NCI-H146 (cell line): ENCODE data around the gene TMCC1.
"Not testable (repeated sequence)": the region's sequence is repeated elsewhere in the genome, so short reads cannot be mapped to it uniquely, and the experiment has no call there.

Experiments used
- DNase-seq: peaks from one replicate; lab custom pipeline; 2025; lab: John Stamatoyannopoulos, UW

Gene TMCC1

DNA sequence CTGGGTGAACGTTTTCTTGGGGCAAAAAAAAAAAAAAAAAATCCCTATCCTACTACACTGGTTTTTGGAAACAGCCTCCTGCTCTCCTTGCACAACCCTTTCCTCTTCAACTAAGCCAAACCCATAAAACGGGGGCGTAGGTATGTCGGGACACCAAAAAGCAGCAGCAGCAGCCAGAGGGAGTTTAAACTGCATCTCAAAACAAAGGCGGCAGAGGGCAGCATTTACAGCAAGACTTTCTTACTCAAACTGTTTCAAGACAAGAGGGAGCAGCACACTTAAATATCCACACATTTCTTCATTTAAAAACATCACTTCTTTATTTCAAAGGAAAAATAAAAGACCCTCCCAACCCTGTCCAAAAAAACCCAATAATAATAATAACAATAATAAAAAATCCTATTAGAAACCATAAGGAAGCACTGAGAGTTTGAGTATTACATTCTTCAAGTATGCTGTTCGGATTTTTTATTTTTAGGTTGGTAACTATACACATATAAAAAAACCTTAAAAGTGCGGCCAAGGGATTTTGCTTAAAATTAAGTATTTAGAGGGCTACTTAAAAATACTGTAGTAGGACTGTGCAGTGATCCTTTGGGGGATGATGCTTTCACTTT lies 243.1 kb downstream of the TMCC1 start:
- DNase-seq: peak; percentile 21

- DNase-seq: no peak
Observed at GRCh38 chr3:129648391-129648790, 245.1 kb downstream of the TMCC1 start.

- DNase-seq: no peak
Observed at GRCh38 chr3:129645286-129645685, 248.2 kb downstream of the TMCC1 start.

- no peak for DNase-seq
Observed at GRCh38 chr3:129644836-129645235, 248.7 kb downstream of the TMCC1 start.

DNA sequence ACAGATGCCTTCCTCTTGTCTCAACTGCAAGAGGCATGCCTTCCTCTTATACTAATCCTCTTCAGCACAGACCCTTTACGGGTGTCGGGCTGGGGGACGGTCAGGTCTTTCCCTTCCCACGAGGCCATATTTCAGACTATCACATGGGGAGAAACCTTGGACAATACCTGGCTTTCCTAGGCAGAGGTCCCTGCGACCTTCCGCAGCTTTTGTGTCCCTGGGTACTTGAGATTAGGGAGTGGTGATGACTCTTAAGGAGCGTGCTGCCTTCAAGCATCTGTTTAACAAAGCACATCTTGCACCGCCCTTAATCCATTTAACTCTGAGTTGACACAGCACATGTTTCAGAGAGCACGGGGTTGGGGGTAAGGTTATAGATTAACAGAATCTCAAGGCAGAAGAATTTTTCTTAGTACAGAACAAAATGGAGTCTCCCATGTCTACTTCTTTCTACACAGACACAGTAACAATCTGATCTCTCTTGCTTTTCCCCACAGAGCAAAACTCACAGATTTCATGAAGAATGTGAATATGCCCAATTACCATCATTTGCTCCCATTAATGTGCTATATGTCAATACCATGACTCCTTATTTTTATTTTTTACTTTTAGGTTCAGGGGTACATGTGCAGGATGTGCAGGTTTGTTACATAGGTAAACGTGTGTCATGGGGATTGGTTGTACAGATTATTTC lies 251.8 kb downstream of the TMCC1 start:
- not testable (repeated sequence) for DNase-seq

GRCh38 chr3:129640985-129641384 lies 252.5 kb downstream of the TMCC1 start:
- DNase-seq: not testable (repeated sequence)

DNA sequence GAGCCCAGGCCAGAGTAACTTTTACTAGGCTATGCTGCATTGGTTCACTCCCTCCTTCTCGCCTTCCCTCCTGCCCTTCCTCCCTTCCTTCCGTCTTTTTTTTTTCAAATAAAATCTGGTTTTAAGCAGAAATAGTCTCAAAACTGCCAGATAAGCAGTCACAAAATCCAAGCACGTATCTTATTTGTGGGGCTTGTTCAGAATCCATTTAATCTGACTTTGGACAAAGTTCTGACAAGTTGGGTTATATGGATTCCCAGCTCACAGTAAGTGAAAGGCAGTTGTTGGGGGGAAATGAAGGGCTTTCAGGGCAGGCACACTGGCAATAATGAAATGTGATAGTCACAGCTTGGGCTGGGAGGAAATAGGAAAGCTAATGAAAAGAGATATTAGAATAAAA lies 255.0 kb downstream of the TMCC1 start:
- no peak for DNase-seq

- no peak for DNase-seq
Observed at GRCh38 chr3:129636082-129636481, 257.4 kb downstream of the TMCC1 start.

- no peak for DNase-seq
Observed at GRCh38 chr3:129635656-129636055, 257.9 kb downstream of the TMCC1 start.

GRCh38 chr3:129633751-129634481 lies 259.6 kb downstream of the TMCC1 start:
- DNase-seq: no peak

GRCh38 chr3:129632977-129633376 lies 260.5 kb downstream of the TMCC1 start:
- no peak for DNase-seq

GRCh38 chr3:129632556-129632955 lies 261.0 kb downstream of the TMCC1 start:
- DNase-seq: no peak

- no peak for DNase-seq
Observed at GRCh38 chr3:129632056-129632455, 261.5 kb downstream of the TMCC1 start.

GRCh38 chr3:129629011-129629410 lies 264.5 kb downstream of the TMCC1 start:
- no peak for DNase-seq

DNA sequence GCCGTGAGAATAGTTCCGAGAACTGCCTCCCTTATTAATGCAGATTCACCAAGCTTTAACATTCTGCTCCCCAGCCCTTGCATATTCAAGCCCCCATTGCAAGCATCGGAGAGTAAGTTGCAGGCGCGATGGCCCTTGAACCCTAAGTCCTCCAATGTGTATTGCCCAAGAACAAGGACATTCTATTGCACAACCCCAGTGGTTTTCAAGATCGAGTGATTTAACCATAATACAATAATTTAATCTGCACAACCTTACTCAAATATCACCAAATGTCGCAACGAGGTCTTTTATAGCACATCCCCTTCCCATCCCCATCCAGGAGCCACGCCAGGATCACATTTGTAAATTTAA lies 265.4 kb downstream of the TMCC1 start:
- no peak for DNase-seq

GRCh38 chr3:129627350-129628168 lies 266.0 kb downstream of the TMCC1 start:
- DNase-seq: peak; percentile 89

- peak; percentile 97 for DNase-seq
Observed at GRCh38 chr3:129626744-129627349, 266.7 kb downstream of the TMCC1 start.

- DNase-seq: peak; percentile 39
Observed at GRCh38 chr3:129625072-129625874, 268.2 kb downstream of the TMCC1 start.

- DNase-seq: no peak
Observed at GRCh38 chr3:129624347-129625071, 269.0 kb downstream of the TMCC1 start.

DNA sequence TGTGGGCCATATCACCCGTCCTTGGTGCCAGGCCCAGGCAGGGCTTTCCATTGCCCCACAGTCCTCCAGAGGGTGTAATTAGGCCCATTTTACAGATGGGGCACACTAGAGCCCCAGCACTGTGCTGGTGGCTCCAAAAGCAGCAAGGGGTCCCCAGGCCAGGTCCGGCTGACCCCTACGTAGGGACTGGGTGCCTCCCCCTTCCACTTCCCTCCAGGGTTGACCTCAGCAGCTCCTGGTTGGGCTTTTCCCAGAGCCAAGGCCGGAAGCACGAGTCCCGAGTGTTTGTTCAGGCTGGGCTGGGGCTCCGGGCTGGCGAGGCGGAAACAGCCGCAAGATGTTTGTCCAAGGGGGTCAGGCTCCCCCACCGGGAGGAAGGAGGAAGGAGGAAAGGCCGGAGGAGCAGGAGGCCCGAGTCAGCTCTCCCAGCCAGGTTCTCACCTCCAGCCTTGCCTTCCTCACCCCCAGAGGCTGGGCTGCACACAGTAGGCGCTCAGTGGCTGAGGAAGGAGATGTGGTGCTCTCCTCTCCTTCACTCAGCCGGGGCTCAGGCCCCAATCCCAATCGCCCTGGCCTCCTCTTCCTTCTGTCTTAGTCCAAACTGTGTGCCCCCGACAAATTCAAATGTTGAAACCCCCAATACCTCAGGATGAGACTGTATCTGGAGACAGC lies 269.9 kb downstream of the TMCC1 start:
- DNase-seq: peak; percentile 27
